PC-9 (cell line): ENCODE data around the gene FGD6.

ENCODE experiments used
- EZH2 ChIP-seq: fragments of 200-600 bp; sonication (generic); IDR thresholded peaks from 2 replicates; pipeline ENCODE4 v1.8.0; 2017; ENCODE audit warnings: antibody characterized with exemption, low read depth
- TF ChIP-seq, protein P1 (sequence below): fragments of 200-600 bp; sonication (generic); conservative IDR thresholded peaks from 2 replicates; pipeline ENCODE4 v1.6.1; 2017; ENCODE audit warnings: mixed run types, antibody characterized with exemption, mild to moderate bottlenecking, moderate library complexity

GRCh38 chr12:95212586-95212985 lies 4.7 kb downstream of the FGD6 start:
- no peak for TF ChIP-seq EZH2
- TF ChIP-seq, protein P1, sequence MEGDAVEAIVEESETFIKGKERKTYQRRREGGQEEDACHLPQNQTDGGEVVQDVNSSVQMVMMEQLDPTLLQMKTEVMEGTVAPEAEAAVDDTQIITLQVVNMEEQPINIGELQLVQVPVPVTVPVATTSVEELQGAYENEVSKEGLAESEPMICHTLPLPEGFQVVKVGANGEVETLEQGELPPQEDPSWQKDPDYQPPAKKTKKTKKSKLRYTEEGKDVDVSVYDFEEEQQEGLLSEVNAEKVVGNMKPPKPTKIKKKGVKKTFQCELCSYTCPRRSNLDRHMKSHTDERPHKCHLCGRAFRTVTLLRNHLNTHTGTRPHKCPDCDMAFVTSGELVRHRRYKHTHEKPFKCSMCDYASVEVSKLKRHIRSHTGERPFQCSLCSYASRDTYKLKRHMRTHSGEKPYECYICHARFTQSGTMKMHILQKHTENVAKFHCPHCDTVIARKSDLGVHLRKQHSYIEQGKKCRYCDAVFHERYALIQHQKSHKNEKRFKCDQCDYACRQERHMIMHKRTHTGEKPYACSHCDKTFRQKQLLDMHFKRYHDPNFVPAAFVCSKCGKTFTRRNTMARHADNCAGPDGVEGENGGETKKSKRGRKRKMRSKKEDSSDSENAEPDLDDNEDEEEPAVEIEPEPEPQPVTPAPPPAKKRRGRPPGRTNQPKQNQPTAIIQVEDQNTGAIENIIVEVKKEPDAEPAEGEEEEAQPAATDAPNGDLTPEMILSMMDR, result no peak
